Stimulated activated CD8-positive, alpha-beta memory T cell treated with anti-CD3 and anti-CD28 coated beads, Interleukin-12 subunit alpha, Interleukin-12 subunit beta, amount 100 ng/mL, for 24 hours (primary cell): ENCODE measurements around the gene ENDOV.
"Not testable (repeated sequence)": the region's sequence is repeated elsewhere in the genome, so short reads cannot be mapped to it uniquely, and the experiment has no call there.

Experiments
- DNase-seq: peaks from one replicate; pipeline ENCODE4 v3.0.0-alpha.2; 2020; ENCODE audit errors: extremely low read depth

Gene ENDOV

DNA sequence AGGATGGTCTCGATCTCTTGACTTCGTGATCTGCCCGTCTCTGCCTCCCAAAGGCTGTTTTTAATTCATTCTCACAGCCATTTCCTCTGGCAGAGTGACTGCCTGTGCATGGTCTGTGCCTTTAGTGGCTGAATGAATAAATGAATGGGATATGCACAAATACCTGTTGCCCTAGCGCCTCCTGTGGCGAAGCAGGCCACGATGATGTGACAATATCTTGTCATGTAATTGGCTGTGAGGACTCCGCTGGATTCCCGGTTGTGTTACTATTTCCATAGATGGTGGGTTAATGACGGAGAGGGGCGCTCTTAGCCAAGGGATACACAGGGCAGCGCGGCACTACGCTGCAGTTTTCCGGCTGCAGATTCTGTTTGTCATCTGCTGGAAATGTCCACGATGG, 26.8 kb upstream of the ENDOV start:
- DNase-seq = no peak

DNA sequence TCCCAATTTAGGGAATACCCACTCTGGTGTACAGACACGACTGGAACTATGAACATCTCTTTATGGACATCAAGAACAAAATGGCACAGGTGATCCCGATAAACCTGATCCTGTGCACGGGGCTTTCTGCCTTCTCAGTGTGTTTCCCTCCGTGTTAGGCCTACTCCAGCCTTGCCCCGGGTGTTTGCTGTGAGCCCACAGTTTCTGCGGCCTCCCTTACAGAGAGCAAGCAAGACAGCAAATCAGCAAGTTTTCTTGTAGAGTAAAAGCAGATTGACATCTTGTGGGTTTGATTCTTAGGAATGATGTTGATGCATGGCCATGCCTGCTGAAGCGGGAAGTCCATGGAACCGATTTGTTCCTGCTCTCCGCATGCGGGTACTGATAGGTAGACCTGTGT, 26.4 kb upstream of the ENDOV start:
- DNase-seq = no peak

DNA sequence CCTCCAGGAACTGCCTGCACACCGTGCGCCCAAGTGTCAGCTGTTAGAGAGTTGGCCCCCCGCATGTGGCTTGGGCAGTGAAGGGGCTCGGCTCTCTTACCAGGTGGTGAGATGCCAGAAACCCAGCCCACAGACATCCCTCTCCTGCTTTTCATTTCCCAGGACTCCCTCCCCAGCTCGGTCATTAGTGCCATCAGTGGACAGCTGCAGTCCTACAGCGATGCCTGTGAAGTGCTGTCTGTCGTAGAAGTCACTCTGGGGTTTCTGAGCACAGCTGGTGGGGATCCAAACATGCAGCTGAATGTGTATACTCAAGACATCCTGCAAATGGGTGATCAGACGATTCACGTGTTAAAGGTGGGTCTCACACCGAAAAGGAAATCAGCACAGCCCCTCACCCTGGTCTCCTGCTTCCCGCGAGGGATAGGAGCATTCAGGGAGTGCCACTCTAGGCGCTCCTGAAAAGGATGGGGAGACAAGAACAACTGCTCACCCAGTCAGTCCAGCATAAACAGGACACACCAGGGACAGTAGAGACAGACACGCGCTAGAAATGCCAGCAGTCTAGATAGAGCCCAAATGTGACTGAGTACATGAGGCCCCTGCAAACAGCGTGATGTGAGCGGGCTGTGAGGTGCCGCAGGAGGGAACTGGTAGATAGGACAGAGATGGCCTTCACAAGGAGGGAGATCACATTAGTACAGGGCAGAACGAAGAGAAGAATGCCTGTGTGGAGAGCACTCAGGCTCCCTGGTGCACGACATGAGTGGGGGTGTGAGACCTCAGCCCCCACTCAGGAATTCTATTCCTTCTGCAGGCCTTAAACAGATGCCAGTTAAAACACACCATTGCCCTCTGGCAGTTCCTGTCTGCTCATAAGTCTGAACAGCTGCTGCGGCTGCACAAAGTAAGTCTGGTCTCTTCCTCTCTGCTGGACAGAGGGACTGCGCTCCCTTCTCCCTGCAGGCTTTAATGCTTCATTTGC, 25.7 kb upstream of the ENDOV start:
- no peak for DNase-seq

DNA sequence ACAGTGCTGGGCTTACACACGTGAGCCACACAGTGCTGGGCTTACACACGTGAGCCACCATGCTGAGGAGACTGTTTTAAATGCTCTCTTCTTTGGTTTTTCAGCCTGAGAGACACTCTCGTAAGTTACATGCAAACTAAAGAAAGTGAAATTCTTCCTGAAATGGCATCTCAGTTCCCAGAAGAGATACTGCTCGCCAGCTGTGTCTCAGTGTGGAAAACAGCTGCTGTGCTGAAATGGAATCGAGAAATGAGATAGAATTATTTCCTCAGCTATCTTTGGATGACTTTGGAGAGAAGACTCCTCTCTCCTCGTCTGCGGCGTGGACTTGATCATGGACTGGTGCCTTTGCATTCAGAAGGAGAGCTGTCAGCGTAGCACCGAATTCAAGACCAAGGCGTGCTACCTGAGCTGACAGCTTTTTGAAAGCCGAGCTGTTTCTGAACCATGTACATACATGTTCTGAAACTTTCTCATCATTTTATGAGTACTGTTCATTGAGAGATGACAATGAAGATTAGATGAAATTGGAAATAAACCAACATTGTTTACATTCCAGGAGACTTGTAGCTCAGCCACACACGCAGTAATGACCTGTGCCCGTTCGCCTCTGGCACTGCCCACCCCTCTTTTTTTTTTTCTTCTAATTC, 21.6 kb upstream of the ENDOV start:
- DNase-seq = no peak

DNA sequence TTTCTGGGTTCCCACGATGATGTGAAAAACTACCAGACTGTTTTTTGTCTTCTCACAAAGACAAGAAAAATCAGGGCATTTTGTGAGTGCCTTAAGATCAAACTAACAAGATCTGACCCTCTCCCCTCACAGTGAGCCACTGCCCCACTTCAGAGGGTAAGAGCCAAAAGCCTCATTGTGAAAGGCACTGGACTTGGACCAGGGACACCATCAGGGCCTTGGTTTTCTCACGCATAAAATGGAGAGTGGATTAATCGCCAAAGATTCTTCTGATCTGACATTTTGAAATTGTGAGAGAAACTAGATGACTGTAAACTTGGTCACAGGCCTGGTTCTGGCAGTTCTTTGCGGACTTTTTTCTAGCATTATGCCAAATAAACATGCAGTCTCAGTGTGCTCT, 21.0 kb upstream of the ENDOV start:
- no peak for DNase-seq

DNA sequence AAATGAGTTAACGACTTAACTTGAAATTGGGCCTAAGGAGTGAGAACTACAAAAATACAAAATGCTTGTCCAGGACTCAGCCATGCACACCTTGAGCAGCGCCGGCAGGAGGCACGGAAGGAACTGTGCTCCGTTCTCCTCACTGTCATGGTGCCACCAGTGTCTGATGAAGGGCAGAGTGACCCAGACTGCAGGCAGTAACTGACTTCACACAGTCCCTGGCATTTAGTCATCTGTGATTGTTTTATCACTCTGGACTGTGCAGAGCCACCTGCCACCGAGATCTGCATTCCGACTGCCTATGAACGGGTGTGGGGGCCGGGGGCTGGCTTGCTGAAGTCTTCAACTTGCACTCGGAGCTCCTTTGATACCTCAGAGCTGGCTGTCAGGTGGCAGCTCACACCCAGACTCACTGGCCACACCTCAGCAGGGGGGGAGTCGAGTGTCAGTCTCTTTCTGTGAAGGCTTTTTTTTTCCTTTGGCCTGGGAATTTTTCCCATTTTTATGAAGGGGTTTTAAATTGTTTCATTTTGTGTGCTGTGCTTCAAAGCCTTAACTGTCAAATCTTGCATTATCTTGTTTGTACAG, 20.2 kb upstream of the ENDOV start:
- no peak for DNase-seq

DNA sequence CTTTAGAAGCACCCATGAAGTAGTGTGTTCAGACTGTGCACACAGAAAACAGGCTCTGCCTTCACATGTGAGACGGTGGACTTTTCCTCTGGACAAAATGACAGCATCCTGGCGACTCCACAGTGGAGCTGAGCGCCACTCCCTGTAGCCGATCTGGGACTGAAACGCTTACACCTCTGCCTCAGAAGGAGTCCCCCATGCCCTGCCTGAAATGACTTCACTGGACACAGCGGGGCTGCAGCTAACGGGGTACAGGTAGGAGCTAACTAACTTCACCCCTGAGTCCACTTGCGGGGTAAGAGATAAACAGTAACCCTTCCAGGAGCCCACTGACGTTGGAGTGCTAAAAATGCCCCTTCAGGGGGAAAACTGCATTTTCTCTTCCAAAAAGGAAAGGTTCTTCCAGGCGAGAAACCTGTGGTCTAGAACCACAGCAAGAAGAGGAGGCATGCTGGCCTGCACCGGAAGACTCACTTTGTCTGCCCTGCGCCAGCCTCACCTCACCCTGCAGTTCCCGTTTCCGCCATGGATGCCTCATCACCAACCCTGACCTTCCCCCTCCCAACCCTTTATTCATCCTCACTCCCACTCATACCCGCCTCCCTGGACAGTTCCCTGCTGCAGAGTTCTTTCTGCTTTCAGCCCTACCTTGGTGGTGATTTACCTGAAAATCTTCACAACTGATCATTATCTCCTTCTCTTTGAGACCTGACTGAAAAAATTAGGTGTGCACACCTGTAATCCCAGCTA, 19.4 kb upstream of the ENDOV start:
- DNase-seq = no peak

DNA sequence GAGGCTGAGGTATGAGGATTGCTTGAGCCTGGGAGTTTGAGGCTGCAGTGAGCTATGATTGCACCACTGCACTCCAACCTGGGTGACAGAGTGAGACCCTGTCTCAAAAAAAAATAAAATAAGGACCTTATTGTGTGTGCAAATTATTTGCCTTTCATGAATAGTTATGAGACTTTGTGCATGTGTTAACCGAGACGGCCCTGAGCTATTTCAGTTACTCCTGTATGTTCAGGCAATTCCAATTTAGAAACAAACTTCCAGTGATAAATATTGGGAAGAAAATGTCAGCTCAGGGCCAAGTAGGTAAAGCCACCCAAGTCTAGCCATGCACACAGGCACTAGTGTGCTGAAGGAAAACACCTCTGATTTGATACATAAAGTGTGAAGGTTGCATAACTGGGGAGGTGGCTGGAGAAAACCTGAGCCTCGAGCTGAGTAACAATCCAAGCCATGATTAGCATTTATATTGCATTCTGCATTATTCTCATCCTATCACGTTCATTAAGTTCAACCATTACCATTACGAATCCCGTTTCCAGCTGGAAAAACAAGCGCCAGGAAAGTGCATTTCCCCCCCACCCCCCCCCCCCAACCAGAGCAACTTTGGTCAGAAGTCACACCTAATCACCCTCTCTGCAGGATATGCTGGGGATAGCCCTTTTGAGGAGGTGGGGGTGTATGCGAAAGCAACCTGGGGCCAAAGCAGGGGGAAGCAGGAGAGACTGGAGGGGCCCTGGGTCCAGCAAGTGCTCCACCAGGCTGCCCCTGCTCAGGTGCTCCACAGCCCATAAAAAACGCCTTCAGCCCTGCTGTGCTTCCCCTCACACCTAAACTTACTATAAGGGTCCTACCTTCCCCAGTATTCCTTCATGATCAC, 18.6 kb upstream of the ENDOV start:
- DNase-seq = no peak

DNA sequence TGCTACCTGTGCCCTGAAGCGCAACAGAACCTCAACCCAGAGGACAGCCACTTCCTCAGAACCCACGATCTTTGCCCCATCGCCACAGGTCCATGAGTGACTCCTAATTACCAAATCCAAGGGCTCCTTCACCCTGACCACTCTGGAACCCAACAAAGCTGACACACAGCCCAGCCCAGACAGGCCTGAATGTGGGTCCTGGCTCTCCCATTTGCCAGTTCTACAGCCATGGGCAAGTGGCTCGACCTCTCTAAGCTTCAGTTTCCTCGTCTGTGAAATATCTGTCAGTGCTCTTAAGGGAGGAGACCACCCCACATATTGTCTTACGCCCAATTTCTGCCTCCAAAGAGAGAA, 18.0 kb upstream of the ENDOV start:
- DNase-seq = no peak

DNA sequence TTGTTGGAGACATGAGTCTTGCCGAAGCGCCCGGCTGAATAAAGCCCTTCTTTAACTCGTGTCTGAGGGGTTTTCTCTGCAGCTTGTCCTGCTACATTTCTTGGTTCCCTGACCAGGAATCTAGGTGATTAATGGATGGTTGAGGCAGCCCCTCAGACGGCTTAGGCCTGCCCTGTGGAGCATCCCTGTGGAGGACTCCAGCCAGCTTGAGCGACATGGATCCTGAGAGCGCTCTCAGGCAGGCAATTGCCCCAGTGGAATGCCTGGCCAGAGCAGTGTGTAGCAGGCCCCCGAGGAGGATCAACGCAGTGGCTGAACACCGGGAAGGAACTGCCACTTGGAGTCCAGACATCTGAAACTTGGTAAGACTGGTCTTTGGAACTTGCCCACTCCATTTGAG, 17.3 kb upstream of the ENDOV start:
- DNase-seq = no peak

DNA sequence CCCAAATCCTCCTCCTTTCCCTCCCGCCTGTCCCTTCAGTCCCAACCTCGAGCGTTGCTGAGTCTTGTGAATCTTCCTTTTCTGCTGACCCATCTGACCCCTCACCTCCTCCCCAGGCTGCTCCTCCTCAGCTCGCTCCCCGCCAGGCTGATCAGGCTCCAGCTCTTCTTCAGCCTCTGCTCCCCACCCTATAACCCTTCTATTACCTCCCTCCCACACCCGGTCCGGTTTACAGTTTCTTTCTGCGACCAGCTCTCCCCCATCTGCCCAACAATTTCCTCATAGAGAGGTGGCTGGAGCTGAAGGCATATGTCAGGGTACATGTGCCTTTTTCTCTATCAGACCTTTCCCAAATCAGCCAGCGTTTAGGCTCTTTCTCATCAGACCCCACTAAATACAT, 13.9 kb upstream of the ENDOV start:
- not testable (repeated sequence) for DNase-seq

DNA sequence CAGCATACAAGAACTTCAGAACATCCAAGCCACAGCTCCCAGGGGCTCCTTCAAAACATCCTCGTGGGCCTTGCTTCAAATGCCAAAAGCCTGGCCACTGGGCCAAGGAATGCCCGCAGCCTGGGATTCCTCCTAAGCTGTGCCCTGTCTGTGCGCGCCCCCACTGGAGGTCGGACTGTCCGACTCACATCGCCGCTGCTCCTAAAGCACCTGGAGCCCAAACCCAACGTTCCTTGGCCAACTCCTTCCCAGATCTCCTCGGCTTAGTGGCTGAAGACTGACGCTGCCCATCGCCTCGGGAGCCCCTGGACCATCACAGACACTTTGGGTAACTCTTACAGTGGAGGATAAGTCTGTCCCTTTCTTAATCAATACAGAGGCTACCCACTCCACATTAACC, 12.9 kb upstream of the ENDOV start:
- DNase-seq = not testable (repeated sequence)

DNA sequence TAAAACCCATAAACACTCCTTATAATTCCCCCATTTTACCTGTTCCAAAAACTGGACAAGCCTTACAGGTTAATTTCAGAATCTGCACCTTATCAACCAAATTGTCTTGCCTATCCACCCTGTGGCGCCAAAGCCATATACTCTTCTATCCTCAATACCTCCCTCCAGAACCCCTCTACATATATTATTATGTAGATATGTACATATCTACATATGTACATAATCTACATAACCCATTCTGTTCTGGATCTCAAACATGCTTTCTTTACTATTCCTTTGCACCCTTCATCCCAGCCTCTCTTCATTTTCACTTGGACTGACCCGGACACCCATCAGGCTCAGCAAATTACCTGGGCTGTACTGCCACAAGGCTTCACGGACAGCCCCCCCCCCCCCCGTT, 12.0 kb upstream of the ENDOV start:
- DNase-seq = no peak

DNA sequence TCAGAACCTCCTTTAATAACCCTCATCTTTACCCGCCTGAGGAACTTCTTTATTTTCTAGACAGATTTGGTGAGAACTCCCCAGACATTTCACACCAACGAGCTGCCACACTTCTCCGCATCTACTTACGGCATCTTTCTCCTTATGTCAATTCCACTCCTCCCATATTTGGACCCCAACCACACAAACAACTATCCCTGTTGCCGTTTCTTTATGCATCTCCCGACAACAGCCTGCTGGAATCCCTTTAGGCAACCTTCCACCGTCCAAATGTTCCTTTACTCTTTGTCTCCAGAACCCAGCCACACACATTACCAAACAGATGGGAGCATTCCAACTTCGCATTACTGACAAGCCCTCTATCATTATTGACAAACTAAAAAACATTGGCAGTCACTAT, 8.8 kb upstream of the ENDOV start:
- DNase-seq = no peak

DNA sequence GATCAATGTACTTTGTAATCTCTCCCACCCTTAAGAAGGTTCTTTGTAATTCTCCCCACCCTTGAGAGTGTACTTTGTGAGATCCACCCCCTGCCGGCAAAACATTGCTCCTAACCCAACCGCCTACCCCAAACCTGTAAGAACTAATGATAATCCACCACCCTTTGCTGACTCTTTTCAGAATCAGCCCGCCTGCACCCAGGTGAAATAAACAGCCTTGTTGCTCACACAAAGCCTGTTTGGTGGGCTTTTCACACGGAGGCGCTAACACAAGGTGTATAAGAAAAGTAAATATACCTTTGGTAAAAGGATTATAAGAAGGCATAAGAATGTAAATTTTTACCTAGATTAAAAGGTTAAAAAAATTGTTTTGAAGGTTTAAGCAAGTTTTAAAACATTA, 7.0 kb upstream of the ENDOV start:
- DNase-seq = not testable (repeated sequence)

DNA sequence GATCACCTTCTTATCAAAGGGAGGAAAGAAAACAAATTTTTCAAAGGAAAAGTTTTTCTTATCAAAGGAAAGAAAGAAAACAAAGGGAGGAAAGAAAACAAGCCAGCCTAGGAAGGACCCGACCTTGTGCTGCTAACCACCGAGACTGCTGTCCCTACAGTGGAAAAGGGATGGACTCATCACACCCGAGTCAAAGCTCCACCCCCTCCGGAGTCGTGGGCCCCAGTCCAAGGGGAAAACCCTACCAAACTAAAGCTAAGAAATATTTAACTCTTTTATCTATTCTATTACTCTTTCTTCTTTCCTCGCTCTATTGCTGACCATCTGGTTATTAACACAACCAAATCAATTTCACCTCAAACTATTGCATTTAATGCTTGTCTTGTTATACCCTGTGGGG, 6.1 kb upstream of the ENDOV start:
- no peak for DNase-seq

DNA sequence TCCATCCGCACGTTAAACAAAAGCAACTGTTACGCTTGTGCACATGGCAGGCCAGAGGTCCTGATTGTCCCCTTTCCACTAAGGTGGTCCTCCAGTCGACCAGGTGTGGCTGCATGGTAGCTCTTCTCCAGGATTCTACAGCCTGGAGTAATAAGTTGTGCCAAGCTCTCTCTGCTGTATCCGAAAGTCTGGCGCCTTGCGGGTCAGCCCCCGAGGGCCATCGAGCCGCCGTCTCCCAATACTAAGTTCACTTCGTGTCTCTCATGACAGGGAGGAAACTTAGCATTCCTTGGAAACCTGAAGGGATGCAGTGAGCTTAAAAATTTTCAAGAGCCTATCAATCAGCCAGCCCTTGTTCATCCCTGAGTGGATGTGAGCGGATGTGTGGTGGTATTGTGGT, 5.3 kb upstream of the ENDOV start:
- no peak for DNase-seq

DNA sequence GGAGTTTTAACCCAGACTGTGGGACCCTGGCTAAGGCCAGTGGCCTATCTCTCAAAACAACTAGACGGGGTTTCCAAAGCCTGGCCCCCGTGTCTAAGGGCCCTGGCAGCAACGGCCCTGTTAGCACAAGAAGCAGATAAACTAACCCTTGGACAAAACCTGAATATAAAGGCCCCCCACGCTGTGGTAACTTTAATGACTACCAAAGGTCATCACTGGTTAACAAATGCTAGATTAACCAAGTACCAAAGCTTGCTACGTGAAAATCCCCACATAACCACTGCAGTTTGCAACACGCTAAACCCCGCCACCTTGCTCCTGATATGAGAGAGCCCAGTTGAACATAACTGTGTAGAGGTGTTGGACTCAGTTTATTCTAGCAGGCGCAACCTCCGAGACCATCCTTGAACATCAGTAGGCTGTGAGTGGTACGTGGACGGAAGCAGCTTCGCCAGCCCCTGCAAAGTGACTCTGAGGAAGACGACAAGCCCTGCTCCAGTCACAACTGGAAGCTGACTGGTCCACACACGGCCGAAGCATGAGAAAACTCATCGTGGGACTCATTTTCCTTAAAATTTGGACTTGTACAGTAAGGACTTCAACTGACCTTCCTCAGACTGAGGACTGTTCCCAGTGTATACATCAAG, 4.4 kb upstream of the ENDOV start:
- not testable (repeated sequence) for DNase-seq

DNA sequence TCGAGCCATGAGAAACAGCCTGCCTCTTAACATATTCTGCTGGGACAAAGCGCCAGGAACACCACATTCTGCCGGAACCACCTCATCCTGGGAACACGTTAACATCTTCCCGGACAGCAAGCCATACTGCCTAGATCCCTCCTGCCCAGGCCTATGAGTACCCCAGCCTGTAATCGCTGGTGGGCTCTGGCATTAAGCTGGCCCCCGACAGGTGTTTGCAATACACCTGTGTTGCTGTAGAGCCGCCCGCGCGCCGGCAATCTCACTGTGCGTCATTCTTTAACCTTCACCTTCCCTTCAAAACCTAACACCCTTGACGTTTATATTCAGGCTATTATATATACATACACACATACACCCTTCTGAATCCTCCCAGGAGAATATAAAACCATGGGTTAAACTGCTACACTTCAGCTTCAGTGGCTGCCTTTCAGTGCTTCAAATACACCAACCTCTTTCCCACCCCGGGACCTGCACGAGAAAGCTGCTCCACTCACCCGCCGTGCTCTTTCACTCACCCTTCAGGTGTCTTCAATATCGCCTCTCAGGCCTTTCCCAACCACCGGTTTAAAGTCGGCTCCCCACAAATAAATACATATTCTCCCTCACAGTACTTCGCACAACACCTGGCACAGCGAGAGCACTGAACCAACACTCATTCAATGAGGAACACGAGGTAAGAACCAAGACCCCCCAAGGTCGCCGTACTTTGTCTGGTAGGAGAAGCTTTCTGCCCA, 1.0 kb upstream of the ENDOV start:
- no peak for DNase-seq

DNA sequence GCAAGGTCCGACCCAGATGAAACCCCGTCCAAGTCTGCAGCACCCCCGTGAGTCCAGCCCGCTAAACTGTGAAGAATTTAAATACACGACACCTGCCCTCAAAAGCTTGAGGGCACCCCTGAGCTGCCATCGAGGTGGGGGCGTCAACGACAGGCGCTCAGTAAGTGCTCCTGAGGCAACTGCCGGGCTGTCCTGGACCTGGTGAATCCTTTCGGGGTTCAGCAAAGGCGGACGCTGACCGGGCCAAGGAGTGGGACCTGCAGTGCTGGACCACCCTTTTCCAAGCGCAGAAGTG, 512 bp upstream of the ENDOV start:
- no peak for DNase-seq
